Measurements from ENCODE around the gene BAIAP3. TPM values are rescaled to one million over a fixed set of nuclear protein-coding genes. Genes with fewer than 3 reads are reported as not detected.
A peak's percentile ranks its signal among the peaks of the same experiment; 100 is the strongest.

The BAIAP3 gene
- polyA plus RNA-seq, 1 donor from 2014 or later = 26.0 TPM

GRCh38 chr16:1362807-1363206, 29.4 kb downstream of the BAIAP3 start:
- Mint-ChIP-seq H3K4me1 (peaks cover 2 to 8% (median 4%) of the 10 kb centered on the region in 3 donors), H3K9me3 (no peaks in the 10 kb centered on the region), H3K36me3 (peaks cover 2% of the 10 kb centered on the region), H3K27ac (peak overlapping the region in 1 of 3 donors; percentile 64), H3K27me3 (no peaks in the 10 kb centered on the region), H3K4me3 (no peak overlapping the region)

GRCh38 chr16:1363501-1364041, 30.1 kb downstream of the BAIAP3 start:
- peak overlapping the region; percentile 3 to 46 (median 44) for H3K27ac Mint-ChIP-seq
- H3K27me3 Mint-ChIP-seq = no peaks in the 10 kb centered on the region
- H3K36me3 Mint-ChIP-seq = peaks cover 2% of the 10 kb centered on the region
- no peaks in the 10 kb centered on the region for H3K9me3 Mint-ChIP-seq
- H3K4me3 Mint-ChIP-seq = peak overlapping the region in 1 of 4 donors; percentile 2
- peaks cover 2 to 4% (median 3%) of the 10 kb centered on the region in 3 donors for H3K4me1 Mint-ChIP-seq

- Mint-ChIP-seq H3K4me3 (no peak overlapping the region), H3K9me3 (no peaks in the 10 kb centered on the region), H3K27me3 (no peaks in the 10 kb centered on the region), H3K4me1 (peaks cover 2 to 3% (median 2%) of the 10 kb centered on the region in 3 donors), H3K36me3 (peaks cover 2% of the 10 kb centered on the region), H3K27ac (no peak overlapping the region)
These were observed 31.1 kb downstream of the BAIAP3 start for GRCh38 chr16:1364510-1364909.

- peak overlapping the region in 1 of 3 donors; percentile 85 for H3K27ac Mint-ChIP-seq
- no peak overlapping the region for H3K4me3 Mint-ChIP-seq
- H3K27me3 Mint-ChIP-seq = no peaks in the 10 kb centered on the region
- no peaks in the 10 kb centered on the region for H3K9me3 Mint-ChIP-seq
- peaks cover 2% of the 10 kb centered on the region for H3K36me3 Mint-ChIP-seq
- H3K4me1 Mint-ChIP-seq = peaks cover 0 to 3% (median 2%) of the 10 kb centered on the region in 3 donors
These were observed 32.7 kb downstream of the BAIAP3 start for GRCh38 chr16:1366060-1366711.

- Mint-ChIP-seq H3K36me3 (peaks cover 2% of the 10 kb centered on the region), H3K27ac (no peak overlapping the region), H3K4me3 (no peak overlapping the region)
These were observed 33.4 kb downstream of the BAIAP3 start for GRCh38 chr16:1366712-1367299.

GRCh38 chr16:1367486-1368174, 34.2 kb downstream of the BAIAP3 start:
- peak overlapping the region in 1 of 4 donors; percentile 54 for H3K4me3 Mint-ChIP-seq
- H3K27me3 Mint-ChIP-seq = no peaks in the 10 kb centered on the region
- H3K4me1 Mint-ChIP-seq = peaks cover 0 to 3% (median 2%) of the 10 kb centered on the region in 3 donors
- H3K36me3 Mint-ChIP-seq = peaks cover 2% of the 10 kb centered on the region
- H3K27ac Mint-ChIP-seq = no peak overlapping the region
- H3K9me3 Mint-ChIP-seq = no peaks in the 10 kb centered on the region

More at GRCh38 chr16:1366712-1367299, 33.4 kb downstream of the BAIAP3 start:
- peaks cover 0 to 3% (median 2%) of the 10 kb centered on the region in 3 donors for H3K4me1 Mint-ChIP-seq
- H3K9me3 Mint-ChIP-seq = no peaks in the 10 kb centered on the region
- no peaks in the 10 kb centered on the region for H3K27me3 Mint-ChIP-seq

GRCh38 chr16:1371054-1371978, 37.9 kb downstream of the BAIAP3 start:
- no peaks in the 10 kb centered on the region for H3K9me3 Mint-ChIP-seq
- peaks cover 2% of the 10 kb centered on the region for H3K36me3 Mint-ChIP-seq
- H3K27me3 Mint-ChIP-seq = no peaks in the 10 kb centered on the region
- H3K4me3 Mint-ChIP-seq = no peak overlapping the region
- no peak overlapping the region for H3K27ac Mint-ChIP-seq
- H3K4me1 Mint-ChIP-seq = no peaks in the 10 kb centered on the region

GRCh38 chr16:1372292-1372950, 39.0 kb downstream of the BAIAP3 start:
- Mint-ChIP-seq H3K4me1 (no peaks in the 10 kb centered on the region), H3K27ac (no peak overlapping the region), H3K36me3 (no peaks in the 10 kb centered on the region), H3K27me3 (no peaks in the 10 kb centered on the region), H3K9me3 (no peaks in the 10 kb centered on the region), H3K4me3 (no peak overlapping the region)

GRCh38 chr16:1374418-1375297, 41.2 kb downstream of the BAIAP3 start:
- Mint-ChIP-seq H3K27me3 (no peaks in the 10 kb centered on the region), H3K4me1 (peaks cover 0 to 5% (median 3%) of the 10 kb centered on the region in 3 donors), H3K36me3 (no peaks in the 10 kb centered on the region), H3K9me3 (no peaks in the 10 kb centered on the region), H3K4me3 (no peak overlapping the region), H3K27ac (no peak overlapping the region)

GRCh38 chr16:1375298-1375640, 41.8 kb downstream of the BAIAP3 start:
- Mint-ChIP-seq H3K4me3 (no peak overlapping the region), H3K36me3 (no peaks in the 10 kb centered on the region), H3K4me1 (peaks cover 4 to 9% (median 7%) of the 10 kb centered on the region in 3 donors), H3K27me3 (no peaks in the 10 kb centered on the region), H3K9me3 (no peaks in the 10 kb centered on the region), H3K27ac (no peak overlapping the region)

- peak overlapping the region in 2 of 3 donors; percentile 60 to 73 for H3K27ac Mint-ChIP-seq
- peaks cover 4 to 10% (median 8%) of the 10 kb centered on the region in 3 donors for H3K4me1 Mint-ChIP-seq
- H3K36me3 Mint-ChIP-seq = peaks cover 2% of the 10 kb centered on the region
- no peaks in the 10 kb centered on the region for H3K27me3 Mint-ChIP-seq
- no peaks in the 10 kb centered on the region for H3K9me3 Mint-ChIP-seq
- peak overlapping the region in 1 of 4 donors; percentile 43 for H3K4me3 Mint-ChIP-seq
These were observed 42.4 kb downstream of the BAIAP3 start for GRCh38 chr16:1375741-1376410.

GRCh38 chr16:1377406-1378010, 44.1 kb downstream of the BAIAP3 start:
- peaks cover 4 to 10% (median 8%) of the 10 kb centered on the region in 3 donors for H3K4me1 Mint-ChIP-seq
- H3K4me3 Mint-ChIP-seq = peak overlapping the region in 1 of 4 donors; percentile 8
- peaks cover 4% of the 10 kb centered on the region for H3K36me3 Mint-ChIP-seq
- H3K9me3 Mint-ChIP-seq = no peaks in the 10 kb centered on the region
- H3K27ac Mint-ChIP-seq = peak overlapping the region in 1 of 3 donors; percentile 39
- H3K27me3 Mint-ChIP-seq = no peaks in the 10 kb centered on the region
